ENCODE data around the gene SERTM1.

The SERTM1 gene

DNA sequence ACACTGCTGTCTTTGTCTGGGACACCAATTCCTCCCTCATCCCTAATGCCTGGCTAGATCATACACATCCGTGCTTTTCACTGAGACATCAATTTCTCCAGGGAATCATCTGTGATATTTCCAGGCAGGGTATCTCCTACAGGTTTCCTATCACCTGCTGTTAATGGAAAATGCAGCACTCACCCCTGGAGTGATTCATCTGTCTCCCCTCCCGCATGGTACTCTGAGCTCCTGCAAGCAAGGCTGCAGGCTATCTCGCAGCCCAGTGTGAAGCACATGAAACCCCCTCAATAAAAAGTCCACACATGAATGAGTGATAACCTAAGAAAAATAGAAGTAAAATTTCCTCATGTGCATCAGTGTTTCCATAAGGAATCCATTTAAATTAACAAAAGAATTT, 38.5 kb downstream of the SERTM1 start:
- no peaks in the 10 kb centered on the region for H3K27me3 ChIP-seq (ENCODE audit: insufficient read depth, low read length, poor library complexity)
- H3K23ac ChIP-seq (ENCODE audit: low read length): no peak overlapping the region
- no peak overlapping the region for H4K5ac ChIP-seq (ENCODE audit: low read length)
- H2AK5ac ChIP-seq (ENCODE audit: low read length): no peak overlapping the region
- no peak overlapping the region for H2BK5ac ChIP-seq (ENCODE audit: low read length)
- no peak for DNase-seq
- no peak overlapping the region for H3K56ac ChIP-seq (ENCODE audit: low read length)
- no peak overlapping the region for H3K18ac ChIP-seq (ENCODE audit: low read length)
- no peak overlapping the region for H2BK120ac ChIP-seq (ENCODE audit: low read depth, low read length)
- no peak overlapping the region for H3K4me3 ChIP-seq (ENCODE audit: low read length)
- no peak overlapping the region for H3K9ac ChIP-seq (ENCODE audit: low read length)
- no peaks in the 10 kb centered on the region for H3K36me3 ChIP-seq (ENCODE audit: control insufficient read depth, insufficient read depth, low read length)
- H3K79me1 ChIP-seq (ENCODE audit: low read length): no peaks in the 10 kb centered on the region
- peaks cover 4% of the 10 kb centered on the region for H3K4me1 ChIP-seq (ENCODE audit: control insufficient read depth, low read depth, low read length)
- H2BK15ac ChIP-seq (replicated peaks; ENCODE audit: low read depth): no peak overlapping the region
- no peak overlapping the region for H3K27ac ChIP-seq (ENCODE audit: low read depth, low read length)
- H3K4ac ChIP-seq (ENCODE audit: low read depth, low read length): no peak overlapping the region
- no peak overlapping the region for H3K4me2 ChIP-seq (ENCODE audit: low read length)
- H4K8ac ChIP-seq (ENCODE audit: low read depth, low read length): no peak overlapping the region
- no peaks in the 10 kb centered on the region for H3K79me2 ChIP-seq (ENCODE audit: control insufficient read depth, insufficient read depth, low read length)
- WGBS (ENCODE audit: extremely low coverage, insufficient coverage, low lambda C conversion rate): no CpG with 5 or more reads among the region's 3 CpGs

DNA sequence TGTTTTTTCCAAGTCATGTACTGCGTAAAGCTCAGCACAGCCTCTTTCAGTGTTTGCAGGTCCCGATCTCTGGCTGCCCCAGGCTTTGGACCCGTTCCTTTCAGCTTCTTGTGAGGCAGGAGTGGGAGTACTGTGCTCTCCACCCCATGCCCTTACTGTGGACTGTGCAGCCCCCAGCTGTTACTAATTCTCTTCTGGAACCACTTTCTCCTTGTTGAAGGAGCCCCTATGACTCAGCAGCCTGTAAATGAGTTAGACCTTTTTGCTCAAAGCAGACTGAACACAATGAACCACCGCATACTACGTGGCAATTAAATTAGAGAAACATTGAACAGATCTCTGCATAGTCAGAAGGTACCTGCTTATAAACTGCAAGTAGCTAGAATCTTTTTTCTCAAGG, 39.0 kb downstream of the SERTM1 start:
- no peak overlapping the region for H3K4me3 ChIP-seq (ENCODE audit: low read length)
- no peaks in the 10 kb centered on the region for H3K79me1 ChIP-seq (ENCODE audit: low read length)
- no CpG with 5 or more reads among the region's 5 CpGs for WGBS (ENCODE audit: extremely low coverage, insufficient coverage, low lambda C conversion rate)
- H3K4me1 ChIP-seq (ENCODE audit: control insufficient read depth, low read depth, low read length): peaks cover 4% of the 10 kb centered on the region
- H3K79me2 ChIP-seq (ENCODE audit: control insufficient read depth, insufficient read depth, low read length): no peaks in the 10 kb centered on the region
- H2BK5ac ChIP-seq (ENCODE audit: low read length): no peak overlapping the region
- H3K4me2 ChIP-seq (ENCODE audit: low read length): no peak overlapping the region
- H3K9ac ChIP-seq (ENCODE audit: low read length): no peak overlapping the region
- no peak overlapping the region for H3K27ac ChIP-seq (ENCODE audit: low read depth, low read length)
- DNase-seq: no peak
- no peak overlapping the region for H3K56ac ChIP-seq (ENCODE audit: low read length)
- H2AK5ac ChIP-seq (ENCODE audit: low read length): no peak overlapping the region
- no peak overlapping the region for H2BK120ac ChIP-seq (ENCODE audit: low read depth, low read length)
- H3K23ac ChIP-seq (ENCODE audit: low read length): no peak overlapping the region
- no peaks in the 10 kb centered on the region for H3K27me3 ChIP-seq (ENCODE audit: insufficient read depth, low read length, poor library complexity)
- H3K36me3 ChIP-seq (ENCODE audit: control insufficient read depth, insufficient read depth, low read length): no peaks in the 10 kb centered on the region
- no peak overlapping the region for H4K5ac ChIP-seq (ENCODE audit: low read length)
- H2BK15ac ChIP-seq (replicated peaks; ENCODE audit: low read depth): no peak overlapping the region
- H3K4ac ChIP-seq (ENCODE audit: low read depth, low read length): no peak overlapping the region
- no peak overlapping the region for H4K8ac ChIP-seq (ENCODE audit: low read depth, low read length)
- H3K18ac ChIP-seq (ENCODE audit: low read length): no peak overlapping the region

DNA sequence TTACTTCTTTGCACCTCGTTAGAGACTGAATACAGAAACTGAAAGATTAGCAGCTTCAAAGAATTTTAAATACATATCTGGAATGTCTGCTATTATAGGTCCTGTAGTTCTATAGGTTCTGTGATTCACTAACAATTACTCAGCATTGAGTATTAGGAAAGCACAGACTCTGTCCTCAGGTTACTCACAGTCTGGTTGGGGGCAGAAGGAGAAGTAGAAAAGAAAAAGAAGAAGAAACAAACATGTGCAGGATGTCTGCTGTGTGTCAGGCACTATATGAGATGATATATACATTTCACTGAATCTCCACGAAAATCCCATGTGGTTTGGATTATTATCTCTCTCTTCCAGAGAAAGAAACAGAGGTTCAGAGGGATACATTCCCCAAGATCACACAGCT, 40.1 kb downstream of the SERTM1 start:
- no peak overlapping the region for H3K27ac ChIP-seq (ENCODE audit: low read depth, low read length)
- H3K23ac ChIP-seq (ENCODE audit: low read length): no peak overlapping the region
- no peak overlapping the region for H4K8ac ChIP-seq (ENCODE audit: low read depth, low read length)
- H3K27me3 ChIP-seq (ENCODE audit: insufficient read depth, low read length, poor library complexity): no peaks in the 10 kb centered on the region
- H4K5ac ChIP-seq (ENCODE audit: low read length): no peak overlapping the region
- H3K4me1 ChIP-seq (ENCODE audit: control insufficient read depth, low read depth, low read length): peaks cover 4% of the 10 kb centered on the region
- H3K4ac ChIP-seq (ENCODE audit: low read depth, low read length): no peak overlapping the region
- H3K4me2 ChIP-seq (ENCODE audit: low read length): no peak overlapping the region
- no peak overlapping the region for H3K18ac ChIP-seq (ENCODE audit: low read length)
- H2BK15ac ChIP-seq (replicated peaks; ENCODE audit: low read depth): no peak overlapping the region
- H2AK5ac ChIP-seq (ENCODE audit: low read length): no peak overlapping the region
- DNase-seq: no peak
- no CpG with 5 or more reads among the region's 2 CpGs for WGBS (ENCODE audit: extremely low coverage, insufficient coverage, low lambda C conversion rate)
- no peaks in the 10 kb centered on the region for H3K79me2 ChIP-seq (ENCODE audit: control insufficient read depth, insufficient read depth, low read length)
- no peak overlapping the region for H2BK120ac ChIP-seq (ENCODE audit: low read depth, low read length)
- no peaks in the 10 kb centered on the region for H3K36me3 ChIP-seq (ENCODE audit: control insufficient read depth, insufficient read depth, low read length)
- no peak overlapping the region for H3K9ac ChIP-seq (ENCODE audit: low read length)
- H2BK5ac ChIP-seq (ENCODE audit: low read length): no peak overlapping the region
- no peak overlapping the region for H3K56ac ChIP-seq (ENCODE audit: low read length)
- no peaks in the 10 kb centered on the region for H3K79me1 ChIP-seq (ENCODE audit: low read length)
- no peak overlapping the region for H3K4me3 ChIP-seq (ENCODE audit: low read length)

DNA sequence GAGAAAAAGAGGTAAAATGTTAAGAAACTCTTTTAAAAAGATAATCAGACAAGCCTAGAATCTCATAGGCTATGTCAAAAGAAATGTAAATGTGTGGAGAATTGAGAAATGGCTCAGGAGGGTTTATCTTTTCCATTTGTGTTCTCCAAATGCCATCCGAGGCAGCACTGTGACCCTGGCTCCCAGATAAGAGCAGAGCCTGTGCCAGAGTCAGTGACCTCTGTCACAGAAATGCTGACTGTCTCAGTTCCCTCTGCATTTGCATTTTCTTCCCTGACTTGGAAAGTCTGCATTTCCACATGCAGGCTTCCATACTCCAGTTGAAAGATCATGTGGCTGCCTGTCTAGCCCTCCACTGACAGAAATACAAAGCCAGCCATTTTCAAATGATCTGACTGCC, 42.0 kb downstream of the SERTM1 start:
- no peaks in the 10 kb centered on the region for H3K79me1 ChIP-seq (ENCODE audit: low read length)
- no peak overlapping the region for H2BK120ac ChIP-seq (ENCODE audit: low read depth, low read length)
- peak; percentile 54 for DNase-seq
- no peaks in the 10 kb centered on the region for H3K79me2 ChIP-seq (ENCODE audit: control insufficient read depth, insufficient read depth, low read length)
- no peaks in the 10 kb centered on the region for H3K36me3 ChIP-seq (ENCODE audit: control insufficient read depth, insufficient read depth, low read length)
- H3K56ac ChIP-seq (ENCODE audit: low read length): no peak overlapping the region
- peaks cover 4% of the 10 kb centered on the region for H3K4me1 ChIP-seq (ENCODE audit: control insufficient read depth, low read depth, low read length)
- H3K4me3 ChIP-seq (ENCODE audit: low read length): no peak overlapping the region
- no CpG with 5 or more reads among the region's 1 CpG for WGBS (ENCODE audit: extremely low coverage, insufficient coverage, low lambda C conversion rate)
- peak overlapping the region; percentile 14 for H3K18ac ChIP-seq (ENCODE audit: low read length)
- no peak overlapping the region for H4K8ac ChIP-seq (ENCODE audit: low read depth, low read length)
- no peak overlapping the region for H3K4me2 ChIP-seq (ENCODE audit: low read length)
- no peak overlapping the region for H2BK5ac ChIP-seq (ENCODE audit: low read length)
- H3K4ac ChIP-seq (ENCODE audit: low read depth, low read length): no peak overlapping the region
- no peak overlapping the region for H4K5ac ChIP-seq (ENCODE audit: low read length)
- H3K27me3 ChIP-seq (ENCODE audit: insufficient read depth, low read length, poor library complexity): no peaks in the 10 kb centered on the region
- no peak overlapping the region for H2AK5ac ChIP-seq (ENCODE audit: low read length)
- H3K23ac ChIP-seq (ENCODE audit: low read length): no peak overlapping the region
- H3K9ac ChIP-seq (ENCODE audit: low read length): no peak overlapping the region
- no peak overlapping the region for H2BK15ac ChIP-seq (replicated peaks; ENCODE audit: low read depth)
- no peak overlapping the region for H3K27ac ChIP-seq (ENCODE audit: low read depth, low read length)

DNA sequence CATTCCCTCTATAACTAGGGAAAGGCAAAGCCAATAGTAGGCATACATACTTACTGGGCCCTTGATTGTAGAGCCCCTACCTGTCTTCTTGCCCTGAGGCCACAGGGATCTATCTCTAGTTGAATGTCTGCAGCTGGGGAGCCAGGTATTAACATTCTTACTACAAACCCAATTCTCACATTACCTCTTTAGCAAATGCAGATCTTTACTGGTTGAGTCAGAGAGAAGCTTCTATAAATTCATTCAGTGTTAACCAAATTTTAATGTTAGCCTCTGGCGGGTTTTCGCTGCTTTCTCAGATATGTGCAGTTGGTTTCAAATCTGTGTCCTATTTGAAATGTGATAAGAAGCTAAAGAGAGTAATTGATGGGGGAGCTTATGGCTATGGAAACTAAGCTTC, 43.2 kb downstream of the SERTM1 start:
- no peak overlapping the region for H3K4me3 ChIP-seq (ENCODE audit: low read length)
- peak; percentile 47 for DNase-seq
- no peak overlapping the region for H3K4me2 ChIP-seq (ENCODE audit: low read length)
- H4K8ac ChIP-seq (ENCODE audit: low read depth, low read length): no peak overlapping the region
- H3K79me2 ChIP-seq (ENCODE audit: control insufficient read depth, insufficient read depth, low read length): no peaks in the 10 kb centered on the region
- H2BK5ac ChIP-seq (ENCODE audit: low read length): no peak overlapping the region
- H3K23ac ChIP-seq (ENCODE audit: low read length): no peak overlapping the region
- H2BK15ac ChIP-seq (replicated peaks; ENCODE audit: low read depth): no peak overlapping the region
- no peak overlapping the region for H4K5ac ChIP-seq (ENCODE audit: low read length)
- no CpG with 5 or more reads among the region's 2 CpGs for WGBS (ENCODE audit: extremely low coverage, insufficient coverage, low lambda C conversion rate)
- H3K36me3 ChIP-seq (ENCODE audit: control insufficient read depth, insufficient read depth, low read length): no peaks in the 10 kb centered on the region
- no peak overlapping the region for H2AK5ac ChIP-seq (ENCODE audit: low read length)
- H2BK120ac ChIP-seq (ENCODE audit: low read depth, low read length): no peak overlapping the region
- H3K9ac ChIP-seq (ENCODE audit: low read length): no peak overlapping the region
- H3K18ac ChIP-seq (ENCODE audit: low read length): no peak overlapping the region
- H3K27me3 ChIP-seq (ENCODE audit: insufficient read depth, low read length, poor library complexity): no peaks in the 10 kb centered on the region
- no peak overlapping the region for H3K4ac ChIP-seq (ENCODE audit: low read depth, low read length)
- no peak overlapping the region for H3K27ac ChIP-seq (ENCODE audit: low read depth, low read length)
- no peak overlapping the region for H3K56ac ChIP-seq (ENCODE audit: low read length)
- peaks cover 4% of the 10 kb centered on the region for H3K4me1 ChIP-seq (ENCODE audit: control insufficient read depth, low read depth, low read length)
- no peaks in the 10 kb centered on the region for H3K79me1 ChIP-seq (ENCODE audit: low read length)

DNA sequence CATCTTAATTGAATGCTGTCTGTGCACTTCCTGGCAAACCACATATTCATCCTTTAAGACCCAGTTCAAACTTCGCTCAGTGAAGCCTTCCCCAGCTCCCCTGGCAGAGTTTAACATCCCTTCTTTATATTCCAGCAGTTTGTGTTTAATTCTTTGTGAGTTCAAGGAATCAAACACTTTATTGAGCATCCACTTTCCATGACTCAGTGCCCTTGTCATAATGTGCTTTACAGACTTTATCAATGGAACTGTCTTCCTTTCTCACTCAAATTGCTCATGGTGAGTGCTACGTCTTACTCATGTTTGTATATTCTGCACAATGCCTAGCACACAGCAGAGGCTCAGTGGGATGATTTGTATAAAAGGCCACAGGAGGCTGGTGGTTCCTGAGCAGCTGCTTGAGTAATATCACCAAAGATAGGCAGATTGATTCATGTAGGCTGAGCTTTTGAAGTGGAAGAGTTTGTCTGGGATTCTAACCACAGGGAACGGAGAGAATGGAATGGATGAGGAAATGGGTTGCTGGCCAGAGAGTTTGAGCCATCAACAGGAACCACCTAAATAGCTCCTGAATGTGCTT, 44.2 kb downstream of the SERTM1 start:
- Histone ChIP-seq H2BK120ac (ENCODE audit: low read depth, low read length) (no peak overlapping the region), H4K5ac (ENCODE audit: low read length) (no peak overlapping the region), H3K27ac (ENCODE audit: low read depth, low read length) (no peak overlapping the region), H3K79me1 (ENCODE audit: low read length) (no peaks in the 10 kb centered on the region), H3K4me2 (ENCODE audit: low read length) (no peak overlapping the region), H2BK15ac (replicated peaks; ENCODE audit: low read depth) (no peak overlapping the region), H3K9ac (ENCODE audit: low read length) (no peak overlapping the region), H3K4me3 (ENCODE audit: low read length) (no peak overlapping the region), H3K79me2 (ENCODE audit: control insufficient read depth, insufficient read depth, low read length) (no peaks in the 10 kb centered on the region), H3K23ac (ENCODE audit: low read length) (no peak overlapping the region), H4K8ac (ENCODE audit: low read depth, low read length) (no peak overlapping the region), H3K4ac (ENCODE audit: low read depth, low read length) (no peak overlapping the region), H2BK5ac (ENCODE audit: low read length) (no peak overlapping the region), H3K36me3 (ENCODE audit: control insufficient read depth, insufficient read depth, low read length) (no peaks in the 10 kb centered on the region), H3K27me3 (ENCODE audit: insufficient read depth, low read length, poor library complexity) (no peaks in the 10 kb centered on the region), H2AK5ac (ENCODE audit: low read length) (no peak overlapping the region), H3K4me1 (ENCODE audit: control insufficient read depth, low read depth, low read length) (peaks cover 4% of the 10 kb centered on the region), H3K56ac (ENCODE audit: low read length) (no peak overlapping the region), H3K18ac (ENCODE audit: low read length) (no peak overlapping the region)
- WGBS (ENCODE audit: extremely low coverage, insufficient coverage, low lambda C conversion rate): no CpG with 5 or more reads among the region's 3 CpGs
- no peak for DNase-seq
